Brain microvascular endothelial cell (primary cell): Measurements from ENCODE around the gene OR14C36.

Experiments used
- DNase-seq: peaks from one replicate; pipeline ENCODE4 v3.0.0-alpha.2; 2020
- H3K27ac ChIP-seq: fragments of 250-450 bp; sonication (Bioruptor Pico); 2 replicates; pipeline ENCODE4 v1.5.1; 2020; ENCODE audit warnings: mild to moderate bottlenecking, moderate library complexity
- H3K27me3 ChIP-seq: fragments of 250-450 bp; sonication (Bioruptor Pico); replicated peaks from 2 replicates; pipeline ENCODE4 v1.5.1; 2020; ENCODE audit warnings: mild to moderate bottlenecking
- H3K36me3 ChIP-seq: fragments of 250-450 bp; sonication (Bioruptor Pico); replicated peaks from 2 replicates; pipeline ENCODE4 v1.5.1; 2020; ENCODE audit warnings: mild to moderate bottlenecking
- H3K4me3 ChIP-seq: 2 replicates; pipeline ENCODE4 v1.5.1; 2011; ENCODE audit warnings: low read depth, mild to moderate bottlenecking, control low read depth, low read length, moderate library complexity
- CTCF ChIP-seq: IDR thresholded peaks from 2 replicates; pipeline ENCODE4 v1.5.1; 2011; ENCODE audit warnings: low read depth, mild to moderate bottlenecking, moderate library complexity, low read length, control low read depth, inconsistent platforms; ENCODE audit errors: missing control alignments
- in situ Hi-C: cut with HindIII; loops from 2 replicates; pipeline ENCODE4 v1.10.0; 2017; ENCODE audit warnings: low sequenced_read_pairs, low pct_ligation_motif_present

The OR14C36 gene

DNA sequence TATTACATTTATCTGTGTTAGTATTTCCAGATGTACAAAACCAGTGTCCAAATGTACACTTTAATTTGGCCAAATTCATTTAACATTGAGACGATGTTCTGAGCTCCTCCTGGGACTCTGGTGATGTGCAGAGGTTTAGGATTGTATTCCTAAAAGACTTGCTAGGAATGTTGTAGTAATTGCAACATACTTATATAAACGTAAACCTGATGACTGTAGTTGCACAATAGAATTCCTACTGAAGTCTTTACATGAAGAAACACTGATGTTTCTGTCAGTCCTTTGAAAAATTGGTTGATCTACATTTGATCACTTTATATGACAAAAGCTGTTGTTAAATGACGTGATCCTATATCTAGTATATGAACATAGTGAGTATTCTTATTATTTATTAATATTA lies 5.1 kb upstream of the OR14C36 start:
- TF ChIP-seq CTCF, result no peak
- in situ Hi-C loops, result no loop called here
- Histone ChIP-seq H3K4me3 (no peak overlapping the region), H3K27me3 (no peaks in the 10 kb centered on the region), H3K27ac (no peak overlapping the region), H3K36me3 (no peaks in the 10 kb centered on the region)
- no peak for DNase-seq

DNA sequence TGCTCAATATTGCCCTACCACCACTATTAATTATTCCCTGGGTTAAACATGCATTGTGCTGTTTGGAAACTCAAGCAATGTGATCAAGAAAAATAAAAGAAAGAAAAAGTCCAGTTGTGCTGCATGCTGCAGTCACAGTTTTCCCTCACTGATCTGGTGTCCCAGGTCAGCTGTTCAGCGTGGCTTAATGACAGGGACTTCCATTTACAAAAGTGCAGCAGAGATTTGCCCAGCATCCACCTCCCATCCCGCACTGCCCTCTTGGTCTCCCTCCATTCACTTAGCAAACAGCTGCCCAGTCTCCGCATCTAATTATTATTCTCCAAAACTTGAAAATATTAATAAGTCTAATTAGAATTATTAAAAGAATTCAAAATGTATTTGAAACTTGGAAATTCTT lies 10.8 kb downstream of the OR14C36 start:
- DNase-seq, result no peak
- in situ Hi-C loops, result no loop called here
- TF ChIP-seq CTCF, result no peak
- no peaks in the 10 kb centered on the region for H3K27me3 ChIP-seq
- no peaks in the 10 kb centered on the region for H3K36me3 ChIP-seq
- H3K4me3 ChIP-seq, result no peak overlapping the region
- no peak overlapping the region for H3K27ac ChIP-seq

- in situ Hi-C loops, result no loop called here
- no peak for TF ChIP-seq CTCF
- H3K27me3 ChIP-seq, result no peaks in the 10 kb centered on the region
- no peak within 1 kb of the TSS for H3K27ac ChIP-seq
- no peak within 1 kb of the TSS for H3K4me3 ChIP-seq
- no peak for DNase-seq
- no peaks in the 10 kb centered on the region for H3K36me3 ChIP-seq
These were observed 12.6 kb downstream of the OR14C36 start, which contains the start of gene OR2T4 for GRCh38 chr1:248361121-248361715. TSS of gene OR2T4 (plus strand) at chr1:248361665. CDS start at chr1:248361665, 0 bp downstream.

DNA sequence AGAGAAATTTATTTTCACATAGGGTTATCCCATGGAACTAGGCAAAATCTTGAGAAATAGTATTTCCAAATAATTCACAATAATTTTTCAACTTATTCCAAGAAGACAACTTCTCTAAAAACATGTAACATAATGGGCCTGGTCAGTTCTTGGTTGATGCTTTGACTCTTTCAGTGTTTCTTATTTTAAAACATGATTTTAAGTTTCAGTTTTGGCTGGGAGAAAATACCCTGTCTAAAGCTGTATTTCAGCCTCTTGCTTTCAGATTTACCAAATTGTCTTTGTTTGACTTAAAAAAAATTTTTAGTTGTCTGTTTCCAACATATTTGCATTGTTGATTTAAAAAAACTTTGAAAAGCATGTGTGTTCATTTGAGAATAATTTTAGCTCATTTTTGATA lies 18.0 kb downstream of the OR14C36 start:
- DNase-seq, result no peak
- TF ChIP-seq CTCF, result no peak
- Histone ChIP-seq H3K27ac (no peak overlapping the region), H3K36me3 (no peaks in the 10 kb centered on the region), H3K4me3 (no peak overlapping the region), H3K27me3 (no peaks in the 10 kb centered on the region)
- in situ Hi-C loops, result no loop called here

DNA sequence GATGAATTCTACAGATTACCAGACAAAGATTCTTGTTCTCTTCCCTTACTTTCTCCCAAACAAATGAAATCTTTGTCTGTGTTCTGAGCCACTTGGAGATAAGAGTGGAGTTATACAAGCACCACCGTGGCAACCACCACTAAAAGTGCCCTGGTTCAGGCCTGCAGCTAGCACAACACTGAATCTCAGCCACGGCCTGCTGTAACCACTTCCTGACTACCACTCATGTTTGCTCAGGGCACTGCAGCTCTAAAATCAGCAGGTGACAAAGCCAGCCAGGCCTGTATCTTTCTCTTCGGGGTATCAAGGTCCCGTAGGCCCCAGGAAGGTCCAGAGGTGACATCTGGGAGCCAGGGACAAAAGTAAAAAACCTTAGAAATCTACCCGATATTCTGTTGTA lies 23.8 kb downstream of the OR14C36 start:
- H3K36me3 ChIP-seq, result no peaks in the 10 kb centered on the region
- no peak overlapping the region for H3K4me3 ChIP-seq
- TF ChIP-seq CTCF, result no peak
- H3K27me3 ChIP-seq, result no peaks in the 10 kb centered on the region
- H3K27ac ChIP-seq, result no peak overlapping the region
- no peak for DNase-seq
- in situ Hi-C loops, result no loop called here

DNA sequence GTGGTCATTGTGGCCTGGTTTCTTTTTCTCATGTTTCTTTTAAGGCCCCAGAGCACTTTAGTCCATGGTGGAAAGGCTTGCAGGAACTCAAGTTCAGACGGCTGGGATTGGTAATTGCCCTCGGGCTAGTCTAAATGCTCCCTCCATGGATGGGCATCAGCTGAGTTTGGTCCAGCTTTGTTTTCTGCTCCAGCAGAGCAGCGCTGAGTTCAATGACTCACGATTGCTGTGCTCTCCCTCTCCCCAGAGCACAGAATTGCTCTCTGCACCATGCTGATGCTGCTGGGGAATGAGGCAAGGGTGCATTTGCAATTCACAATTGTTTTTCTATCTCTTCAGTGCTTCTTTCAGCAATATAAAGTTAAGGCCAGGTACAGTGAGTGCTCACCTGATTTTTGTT lies 25.2 kb downstream of the OR14C36 start:
- H3K27ac ChIP-seq, result no peak overlapping the region
- no peak overlapping the region for H3K4me3 ChIP-seq
- no peak for TF ChIP-seq CTCF
- no peaks in the 10 kb centered on the region for H3K36me3 ChIP-seq
- in situ Hi-C loops, result no loop called here
- no peak for DNase-seq
- no peaks in the 10 kb centered on the region for H3K27me3 ChIP-seq
